Measurements from ENCODE around the gene STUM.
"Not testable (repeated sequence)": the region's sequence is repeated elsewhere in the genome, so short reads cannot be mapped to it uniquely, and the experiment has no call there.

The STUM gene

DNA sequence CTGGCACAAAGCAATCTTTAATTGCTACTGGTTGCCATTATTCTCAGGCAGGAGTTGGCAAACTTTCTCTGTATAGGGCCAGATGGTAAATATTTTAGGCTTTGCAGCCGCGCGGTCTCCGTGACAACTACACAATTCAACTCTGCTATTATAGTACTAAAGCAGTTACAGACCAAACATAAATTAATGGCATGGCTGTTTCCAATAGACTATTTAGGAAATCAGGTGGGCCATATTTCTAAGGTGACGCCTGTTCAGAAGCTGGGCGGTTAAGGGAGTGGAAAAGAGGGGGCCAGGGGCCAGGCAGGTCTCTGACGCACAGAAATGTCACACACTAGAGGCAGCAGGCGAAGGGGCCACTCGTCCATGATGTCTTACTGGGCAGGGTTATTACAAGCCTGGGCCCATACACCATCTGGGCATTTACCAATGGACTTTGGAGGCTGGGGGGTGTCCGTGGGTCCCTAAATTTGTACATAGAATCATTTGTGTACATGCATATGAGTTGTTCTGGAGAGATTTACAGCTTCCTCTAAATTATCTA is 80.1 kb downstream of the STUM start:
- FAIRE-seq = no peak

DNA sequence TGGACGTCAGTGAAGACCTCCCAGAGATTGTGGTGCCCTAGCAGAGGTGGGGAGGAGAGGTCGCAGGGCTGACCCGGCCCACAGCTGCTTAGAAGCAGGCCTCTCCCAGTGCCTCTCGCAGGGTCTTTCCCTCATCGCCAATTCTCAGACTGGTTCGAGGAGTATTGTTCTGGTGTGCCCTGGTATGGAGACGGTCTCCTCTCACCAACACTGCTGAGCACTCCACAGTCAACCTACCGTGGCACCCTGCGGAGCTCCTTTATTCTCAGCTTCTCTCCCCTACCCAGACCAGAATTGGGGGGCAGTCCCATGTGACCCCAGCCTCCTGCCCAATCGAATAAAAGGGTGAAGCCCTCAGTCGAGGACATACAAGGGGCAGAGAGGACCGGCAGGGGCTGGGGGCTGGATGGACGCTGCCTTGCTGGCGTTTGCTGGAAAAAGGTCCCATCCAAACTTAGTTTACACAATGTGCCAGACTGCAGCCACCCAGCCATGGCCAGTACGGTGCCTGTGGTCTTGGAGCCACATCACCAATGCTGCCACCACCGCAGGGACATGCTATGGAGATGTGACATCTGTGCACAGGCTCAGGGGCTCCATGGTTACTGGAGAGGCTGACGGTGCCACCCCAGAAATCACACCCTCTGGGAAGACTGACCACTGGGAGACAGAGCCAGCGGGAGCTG is 80.8 kb downstream of the STUM start:
- no peak for FAIRE-seq

DNA sequence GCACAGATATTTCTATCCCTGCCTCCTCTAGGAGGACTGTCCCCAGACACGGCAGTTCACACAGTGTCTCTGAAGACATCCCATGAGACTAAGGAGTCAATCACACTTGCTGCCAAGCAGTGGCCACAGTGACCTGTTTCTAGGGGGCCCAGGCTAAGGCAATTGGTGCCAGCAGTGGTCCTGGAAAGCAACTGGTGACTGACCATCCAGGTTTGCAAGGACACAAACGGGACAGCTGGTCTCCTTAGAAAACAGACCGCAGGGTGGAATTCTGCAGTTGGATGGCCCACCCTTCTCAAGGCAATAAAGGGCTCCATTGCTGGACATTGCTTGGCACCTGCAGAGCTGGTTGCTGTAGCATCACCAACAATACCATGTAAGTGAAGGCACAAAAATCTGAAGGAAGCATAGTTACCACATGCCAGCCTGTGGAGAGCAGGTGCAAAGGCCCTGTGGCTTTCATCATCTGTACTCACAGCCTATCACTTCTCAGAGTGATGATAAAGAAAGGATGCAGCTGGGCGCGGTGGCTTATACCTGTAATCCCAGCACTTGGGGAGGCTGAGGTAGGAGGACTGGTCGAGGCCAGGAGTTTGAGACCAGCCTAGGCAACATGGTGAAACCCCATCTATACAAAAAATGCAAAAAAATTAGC is 81.5 kb downstream of the STUM start:
- FAIRE-seq = no peak

DNA sequence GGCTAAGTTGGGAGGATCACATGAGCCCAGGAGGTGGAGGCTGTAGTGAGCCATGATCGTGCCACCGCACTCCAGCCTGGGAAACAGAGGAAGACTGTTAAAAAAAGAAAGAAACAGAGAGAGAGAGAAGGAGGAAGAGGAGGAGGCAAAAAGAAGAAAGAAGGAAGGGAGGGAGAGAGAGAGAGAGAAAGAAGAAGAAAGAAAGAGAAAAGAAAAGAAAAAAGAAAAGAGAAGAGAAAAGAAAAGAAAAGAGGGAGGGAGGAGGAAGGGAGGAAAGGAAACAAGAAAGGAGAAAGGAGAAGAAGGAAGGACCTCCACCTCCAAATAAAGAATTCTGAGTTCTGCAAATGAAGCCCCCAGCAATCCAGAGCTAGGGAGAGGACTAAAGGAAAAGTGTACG is 82.0 kb downstream of the STUM start:
- FAIRE-seq = no peak

DNA sequence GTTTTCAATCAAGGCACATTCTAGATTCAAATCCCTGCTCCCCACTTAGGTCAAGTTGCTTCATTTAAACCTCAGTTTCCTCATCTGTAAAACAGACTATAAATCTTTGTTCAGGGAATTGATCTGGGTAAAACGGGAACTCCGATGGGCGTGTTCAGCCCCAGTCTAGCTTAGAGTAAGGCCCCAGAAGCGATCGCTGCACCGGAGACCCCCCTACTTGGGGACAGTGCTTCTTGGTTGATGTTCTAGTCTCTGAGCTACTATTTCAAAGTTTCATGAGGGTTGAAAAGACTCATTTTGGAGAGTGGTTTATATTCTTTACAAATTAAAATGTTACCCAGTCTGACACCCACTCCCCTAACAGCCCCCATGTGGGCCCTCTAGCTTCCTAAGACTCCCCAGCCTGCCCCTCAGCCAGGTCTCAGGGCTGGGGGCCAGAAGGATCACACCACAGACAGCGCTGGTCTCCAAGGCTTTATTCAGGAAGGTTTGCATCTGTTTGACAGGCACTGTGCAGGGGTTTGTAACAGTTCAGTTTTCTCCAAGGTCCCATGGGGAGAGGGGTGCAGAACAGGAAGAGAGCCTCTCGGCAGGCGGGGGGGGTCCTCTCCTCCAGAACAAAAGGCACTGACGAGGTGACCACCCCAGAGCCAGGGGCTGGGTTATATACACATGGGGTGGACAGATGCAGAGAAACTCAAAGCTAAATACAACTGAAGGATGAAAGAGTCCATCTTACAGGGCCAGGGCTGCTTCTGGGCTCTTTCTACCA is 82.9 kb downstream of the STUM start:
- FAIRE-seq = no peak

DNA sequence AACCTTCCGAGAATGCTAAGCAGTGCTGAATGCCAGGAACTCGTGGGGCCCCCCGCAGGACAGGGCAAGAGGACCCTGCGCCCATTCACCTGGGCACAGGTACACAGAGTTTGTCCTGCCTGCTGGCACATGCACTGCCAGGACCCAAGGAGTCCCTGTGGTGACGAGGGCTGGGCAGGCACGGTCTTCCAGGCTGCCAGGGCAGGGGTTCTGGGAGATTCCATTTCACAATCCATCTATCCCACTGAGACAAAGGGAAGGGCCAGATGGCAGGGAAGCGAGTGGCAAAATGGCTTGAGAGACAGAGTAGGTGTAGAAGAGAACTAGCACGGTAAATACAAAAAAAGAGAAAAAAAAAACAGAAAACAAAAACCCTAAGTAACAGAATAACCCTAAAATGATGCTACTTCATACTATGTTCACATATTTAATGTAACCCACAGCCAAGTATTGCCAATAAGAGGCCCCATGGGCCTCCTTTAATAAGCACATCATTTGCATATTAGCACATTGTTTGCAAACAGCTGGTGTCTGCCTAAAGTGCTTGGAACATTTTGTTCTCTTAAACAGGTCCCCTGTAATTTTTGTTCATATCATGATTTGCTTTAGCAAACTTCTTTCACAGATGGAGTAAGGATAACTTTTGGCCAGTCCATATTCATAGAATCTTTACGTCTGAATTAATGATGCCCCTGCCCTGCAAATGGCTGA is 83.8 kb downstream of the STUM start:
- no peak for FAIRE-seq

DNA sequence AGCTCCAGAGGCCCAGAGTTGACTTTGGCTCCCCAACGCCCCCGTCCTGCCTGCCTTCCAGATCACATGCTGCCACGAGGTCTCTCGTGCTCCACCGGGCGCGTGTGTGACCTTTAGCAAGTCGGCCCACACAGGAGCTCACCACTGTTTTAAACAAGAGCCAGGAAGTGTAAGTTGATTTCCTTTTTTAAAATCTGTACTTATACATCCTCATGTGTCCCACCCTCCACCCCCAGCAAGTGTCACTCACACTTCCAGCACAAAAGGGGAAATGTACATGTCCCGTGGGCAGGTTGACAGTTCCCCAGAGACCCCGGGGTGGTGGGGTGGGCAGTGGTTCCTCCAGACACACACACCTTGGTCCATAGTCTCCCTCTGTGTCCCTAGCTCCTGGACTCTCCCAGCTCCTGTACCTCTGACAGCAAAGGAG is 84.4 kb downstream of the STUM start:
- no peak for FAIRE-seq

DNA sequence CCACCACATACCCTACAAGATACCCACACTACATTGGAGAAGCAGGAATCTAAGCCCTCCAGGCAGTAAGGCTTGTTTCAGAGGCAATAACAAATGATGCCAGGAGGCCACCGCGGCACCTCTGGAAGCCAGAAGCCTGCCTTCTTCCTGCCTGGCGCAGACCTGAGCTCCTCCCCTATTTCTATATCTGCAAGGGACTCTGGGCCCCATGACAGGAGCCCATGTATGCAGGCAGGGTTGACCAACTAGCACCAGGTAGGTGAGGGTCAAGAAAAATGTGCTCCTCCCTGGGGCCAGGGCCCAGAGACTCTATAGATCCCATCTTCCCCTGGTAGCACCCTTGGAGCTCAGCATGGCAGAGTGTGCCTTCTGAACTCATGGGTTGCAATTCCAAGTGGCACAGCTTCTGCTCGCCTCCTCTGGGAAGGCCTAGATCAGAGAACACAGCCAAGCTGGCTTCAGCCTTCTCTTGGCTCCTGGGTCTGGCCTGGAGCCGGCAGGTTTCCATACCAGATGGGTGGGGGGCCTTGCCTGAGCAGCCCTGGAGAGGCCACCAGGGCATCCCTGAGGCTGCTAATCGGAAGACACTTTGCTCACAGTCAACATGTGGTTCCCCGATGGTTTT is 85.1 kb downstream of the STUM start:
- FAIRE-seq = no peak

DNA sequence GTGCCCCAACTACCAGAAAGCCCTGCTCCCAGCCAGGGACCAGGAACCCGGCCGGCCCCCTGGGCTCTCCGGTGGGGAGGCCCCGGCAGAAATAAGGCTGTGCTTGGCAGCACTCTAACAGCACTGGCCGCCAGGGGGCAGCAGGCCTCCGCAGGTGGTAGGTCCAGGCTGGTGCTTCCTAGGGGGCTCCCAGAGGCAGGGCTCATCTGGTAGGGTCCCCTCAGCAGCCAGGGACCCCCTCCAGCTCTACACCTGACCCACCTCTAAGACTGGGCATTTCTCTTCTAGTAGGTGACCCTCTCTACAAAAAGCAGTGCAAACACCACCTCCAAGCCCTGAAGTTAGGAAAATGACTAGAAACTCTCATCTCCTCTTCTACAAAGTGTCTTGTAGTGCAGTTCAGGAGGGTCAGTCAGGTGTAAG is 85.6 kb downstream of the STUM start:
- FAIRE-seq = no peak

DNA sequence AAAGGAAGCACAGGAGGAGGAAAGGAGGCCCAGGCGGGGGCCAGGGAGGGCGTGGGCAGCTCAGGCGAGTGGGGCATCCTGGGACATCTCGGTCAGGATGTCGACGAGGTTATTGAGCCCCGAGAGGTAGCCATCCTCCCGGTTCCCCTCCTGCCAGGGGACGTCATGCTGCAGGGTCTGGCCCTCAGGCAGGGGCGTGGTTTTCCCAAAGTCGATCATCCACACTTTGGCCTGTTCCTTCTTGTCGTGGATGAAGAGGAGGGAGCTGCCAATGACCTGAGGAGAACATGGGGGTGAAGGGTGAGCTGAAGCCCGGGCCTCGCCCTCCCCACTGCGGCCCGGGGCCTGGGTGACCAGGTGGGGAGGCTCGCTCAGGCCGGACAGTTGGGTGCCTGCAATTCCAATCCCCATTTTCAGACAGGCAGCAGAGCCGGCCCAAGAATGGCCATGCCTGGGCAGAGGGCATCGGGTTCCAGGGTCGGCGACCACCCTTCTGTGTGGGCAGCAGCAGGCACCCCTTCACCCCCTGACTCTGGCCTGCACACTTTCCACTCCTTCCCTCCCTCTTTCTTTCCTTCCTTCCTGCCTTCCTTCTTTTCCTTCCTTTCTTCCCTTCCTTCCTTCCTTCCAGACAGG is 86.2 kb downstream of the STUM start:
- no peak for FAIRE-seq

DNA sequence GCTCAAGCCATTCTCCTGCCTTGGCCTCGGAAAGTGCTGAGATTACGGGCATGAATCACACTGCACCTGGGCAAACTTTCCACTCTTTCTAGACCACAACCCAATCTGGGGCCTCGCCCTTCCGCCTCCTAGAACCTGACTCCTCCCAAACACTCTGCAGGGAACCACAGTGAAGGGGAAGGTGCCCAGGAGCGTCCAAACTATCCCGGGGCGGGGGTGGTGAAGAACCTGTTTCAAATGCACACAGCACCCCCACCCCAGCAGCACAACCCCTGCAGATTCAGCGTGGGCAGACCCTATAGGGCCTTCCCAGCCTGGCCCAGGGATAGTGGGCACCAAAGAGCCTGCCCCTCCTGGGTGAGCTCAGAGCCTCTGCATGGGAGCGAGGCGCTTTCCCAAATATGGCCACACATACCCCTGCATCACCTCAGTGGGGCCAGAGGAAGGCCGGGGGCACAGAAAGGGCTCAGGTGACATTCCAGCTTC is 86.9 kb downstream of the STUM start:
- no peak for FAIRE-seq

DNA sequence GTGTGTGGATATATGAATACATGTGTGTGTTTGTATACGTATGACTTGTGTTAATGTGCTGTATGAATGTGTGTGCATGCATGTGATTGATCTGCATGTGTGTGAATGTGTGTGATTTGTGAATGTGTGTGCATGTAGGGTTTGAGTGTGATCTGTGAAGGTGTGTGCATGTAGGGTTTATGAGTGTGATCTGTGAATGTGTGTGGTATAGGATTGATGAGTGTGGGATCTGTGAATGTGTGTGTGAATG is 88.2 kb downstream of the STUM start:
- FAIRE-seq = no peak

DNA sequence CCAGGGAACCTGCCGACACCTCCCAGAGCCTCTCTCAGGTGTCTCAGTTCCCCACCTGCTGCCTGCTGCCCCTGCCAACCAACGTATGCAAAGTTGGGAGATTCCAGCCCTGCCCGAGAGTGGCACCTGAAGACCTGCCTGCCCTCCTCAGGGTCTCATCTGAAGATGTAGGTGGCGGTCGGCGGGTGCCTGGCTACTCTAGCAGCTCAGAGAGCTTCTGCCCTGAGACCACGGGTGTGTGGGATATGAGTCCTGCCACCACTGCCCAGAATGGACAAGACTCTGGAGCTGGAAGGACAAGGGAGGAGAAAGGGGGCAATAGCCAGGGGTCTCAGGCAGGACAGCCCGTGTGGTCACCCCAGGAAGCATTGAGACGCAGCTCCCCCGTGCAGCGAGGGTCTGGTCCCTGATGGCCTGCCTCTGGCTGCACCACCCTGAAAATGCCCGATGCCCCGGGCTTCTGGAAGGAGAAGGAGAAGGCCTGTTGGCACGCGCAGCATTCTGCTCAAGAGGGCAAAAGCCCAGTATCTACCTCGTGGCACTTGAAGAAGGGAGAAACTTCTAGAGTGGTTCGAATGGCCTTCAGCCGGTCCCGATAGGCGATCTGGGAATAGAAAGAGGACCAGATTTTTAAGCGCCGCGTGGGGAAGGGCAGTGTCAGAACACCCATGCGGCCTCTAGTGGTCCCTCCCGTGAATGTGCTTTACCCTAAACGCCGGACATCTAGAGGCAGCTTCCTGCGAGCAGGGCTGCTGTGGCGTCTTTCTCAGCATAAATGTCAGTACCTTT is 88.8 kb downstream of the STUM start:
- FAIRE-seq = no peak

DNA sequence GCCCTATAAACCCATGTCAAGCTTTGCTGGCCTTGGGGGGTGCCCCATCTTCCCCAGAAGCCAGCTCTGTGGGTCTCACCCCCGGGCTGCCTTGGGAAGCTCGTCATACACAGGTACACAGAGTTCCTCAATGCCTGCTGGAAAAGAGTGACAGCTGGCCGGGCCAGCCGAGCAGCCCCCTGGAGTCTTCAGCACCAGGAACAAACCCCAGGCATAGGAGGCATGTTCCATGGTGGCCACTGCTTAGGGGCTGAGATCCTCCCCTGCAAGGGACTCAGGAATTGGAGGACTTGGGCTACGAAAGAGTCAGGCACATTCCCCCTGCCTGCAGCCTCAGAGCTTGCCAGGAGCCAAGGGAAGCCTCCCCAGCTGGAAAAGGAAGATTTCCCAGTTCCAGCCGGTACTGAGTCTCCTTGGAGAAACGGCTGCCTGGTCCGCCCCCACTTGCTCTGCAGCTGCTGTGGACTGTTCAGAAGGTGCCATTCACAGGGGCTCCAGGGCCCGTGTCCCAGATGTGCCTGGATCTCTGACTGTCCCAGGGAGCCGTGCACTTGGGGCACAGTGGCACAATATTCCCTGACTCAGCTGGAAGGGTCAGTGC is 89.5 kb downstream of the STUM start:
- no peak for FAIRE-seq

DNA sequence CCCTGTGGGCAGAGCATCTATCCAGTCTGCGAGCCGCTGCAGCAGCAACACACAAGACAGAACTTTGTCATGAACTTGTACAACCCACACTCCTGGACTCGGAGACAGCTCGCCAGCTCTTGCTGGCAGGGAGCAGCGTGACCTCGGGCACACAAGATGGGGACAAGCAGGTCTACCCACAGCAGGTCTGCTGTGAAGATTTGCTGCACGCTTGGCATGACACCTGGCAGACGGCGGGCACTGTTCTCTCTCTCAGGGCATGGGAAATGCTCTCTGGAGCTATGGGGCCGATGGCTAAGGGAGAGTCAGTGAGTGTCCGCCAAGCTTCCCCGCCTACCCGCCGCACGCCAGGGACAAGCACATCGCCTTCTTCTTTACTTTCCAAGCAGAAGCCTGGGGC is 90.0 kb downstream of the STUM start:
- FAIRE-seq = no peak

DNA sequence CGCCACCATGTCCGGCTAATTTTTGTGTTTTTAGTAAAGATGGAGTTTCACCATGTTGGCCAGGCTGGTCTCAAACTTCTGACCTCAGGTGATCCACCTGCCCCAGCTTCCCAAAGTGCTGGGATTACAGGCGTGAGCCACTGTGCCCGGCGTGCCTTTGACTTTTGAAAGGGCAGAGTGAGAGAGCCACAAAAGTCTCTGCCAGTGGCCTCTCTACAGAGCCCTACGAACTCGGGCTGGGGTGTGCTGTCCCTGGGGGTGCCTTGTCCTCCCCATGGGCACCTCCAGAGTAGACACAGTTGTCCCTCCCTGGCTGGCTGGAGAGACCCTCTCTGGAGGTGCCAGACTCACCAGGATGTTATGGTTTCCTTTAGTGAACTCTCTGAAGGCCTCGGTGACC is 90.6 kb downstream of the STUM start:
- FAIRE-seq = not testable (repeated sequence)

DNA sequence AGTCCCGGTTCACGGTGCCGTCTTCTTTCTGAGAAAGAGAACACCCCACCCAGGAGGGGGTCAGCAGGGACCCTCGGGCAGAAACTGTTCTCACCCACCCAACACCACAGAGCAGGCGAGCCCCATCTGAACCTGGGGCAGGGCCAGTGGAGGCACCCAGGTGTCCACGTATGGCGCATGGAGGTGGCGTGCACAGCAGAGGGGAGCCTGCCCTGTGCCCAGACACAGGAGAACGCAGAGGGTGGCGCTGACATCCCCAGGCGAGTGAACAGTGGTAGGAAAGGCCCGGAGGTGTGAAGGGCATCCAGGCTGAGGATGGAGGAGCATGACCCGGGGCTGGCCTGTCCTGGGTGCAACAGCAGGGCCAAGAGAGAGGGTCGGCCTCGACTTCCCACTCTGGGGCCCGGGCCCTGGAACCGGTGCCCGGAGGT is 91.1 kb downstream of the STUM start:
- FAIRE-seq = no peak

DNA sequence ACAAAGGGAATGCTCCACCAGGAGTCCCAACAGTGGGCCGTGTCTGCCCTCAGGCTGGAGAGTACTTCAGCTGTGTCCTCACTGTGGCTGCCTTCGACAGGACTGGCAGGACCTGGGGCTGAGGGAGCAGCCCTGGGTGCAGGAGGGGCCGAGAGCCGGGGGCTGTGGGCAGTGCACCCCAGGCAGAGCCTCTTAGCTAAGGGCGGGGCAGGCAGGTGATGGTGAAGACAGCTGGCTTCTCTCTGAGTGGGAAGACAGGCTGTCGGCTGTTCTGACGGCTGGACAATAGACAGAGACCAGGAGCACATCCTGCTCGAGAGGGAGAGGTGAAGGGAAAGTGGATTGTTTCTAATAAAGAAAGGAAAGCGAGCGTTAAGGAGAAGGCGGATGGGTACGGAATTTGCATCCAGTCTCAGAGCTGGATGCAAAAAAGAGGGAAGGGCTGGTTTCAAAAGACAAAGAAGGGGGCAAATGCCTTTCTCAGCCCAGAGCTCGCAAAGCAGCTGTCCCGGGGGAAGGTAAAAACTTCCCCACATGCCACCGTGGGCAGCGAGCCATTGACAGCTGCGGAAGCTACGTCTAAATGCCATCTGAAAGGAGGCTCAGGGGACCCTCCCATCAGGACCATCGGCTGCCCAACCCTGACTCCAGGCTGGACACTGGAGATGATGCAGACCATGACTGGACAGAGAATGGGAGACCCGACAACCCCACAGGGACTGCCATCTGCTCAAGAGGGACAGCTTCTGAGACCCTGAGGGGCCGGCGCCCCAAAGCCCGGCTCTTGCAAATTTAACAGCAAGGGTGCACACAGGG is 92.0 kb downstream of the STUM start:
- no peak for FAIRE-seq

DNA sequence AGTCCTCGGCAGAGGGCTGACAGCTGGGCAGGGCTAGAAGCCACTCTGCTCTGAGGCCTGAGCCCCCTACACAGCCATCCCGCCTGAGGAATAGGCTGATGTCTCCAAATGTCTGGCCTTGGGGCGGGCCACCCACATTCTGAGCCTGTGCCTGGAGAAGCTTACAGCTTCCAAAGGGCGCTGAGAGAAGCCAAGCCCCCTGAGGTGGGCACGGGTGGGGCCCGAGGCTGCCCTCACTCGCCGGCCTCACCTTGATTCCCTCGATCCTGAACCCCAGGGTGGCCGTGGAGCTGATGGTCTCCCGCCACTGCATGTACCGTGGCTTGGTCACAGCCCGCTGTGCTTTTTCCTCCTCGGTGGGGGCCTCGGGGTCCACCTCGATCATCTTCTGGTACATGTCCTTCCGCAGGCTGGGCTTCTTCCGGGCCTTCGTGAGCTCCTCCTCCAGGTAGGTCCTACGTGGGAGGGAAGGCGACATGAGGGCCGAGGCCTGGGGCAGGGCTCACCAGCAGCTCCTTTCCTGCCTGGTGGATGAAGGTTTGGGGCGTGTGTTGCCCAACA is 93.2 kb downstream of the STUM start:
- FAIRE-seq = no peak

DNA sequence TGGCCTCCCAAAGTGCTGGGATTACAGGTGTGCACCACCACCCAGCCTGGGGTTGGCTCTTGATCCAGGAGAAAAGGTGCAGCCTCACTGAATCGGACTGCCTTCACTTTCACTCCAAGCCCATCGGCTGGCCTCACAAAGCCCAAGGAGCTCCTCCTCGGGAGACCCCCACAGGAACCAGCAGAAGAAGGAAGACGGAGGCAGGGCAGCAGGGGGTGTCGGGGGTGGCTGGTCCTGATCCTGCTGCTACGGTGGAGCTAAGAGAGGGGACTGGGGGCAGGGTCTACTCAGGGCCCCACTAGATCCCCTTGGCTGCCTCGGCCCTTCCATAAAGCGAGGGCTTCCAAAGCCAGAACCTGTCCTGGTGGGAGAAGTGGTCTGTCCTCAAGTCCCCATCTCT is 93.9 kb downstream of the STUM start:
- no peak for FAIRE-seq

Data from G401.6 (cell line).